Hepatocyte (in vitro differentiated cells): Measurements from ENCODE around the gene KDM2A. TPM values are rescaled to one million over a fixed set of nuclear protein-coding genes. Genes with fewer than 3 reads are reported as not detected.

Experiments used
- DNase-seq: peaks from one replicate; pipeline ENCODE4 v3.0.0-alpha.2; 2016; ENCODE audit warnings: low spot score
- H2AFZ ChIP-seq: fragments of 200-600 bp; sonication (generic); 2 replicates; pipeline ENCODE4 v1.6.0; 2016; ENCODE audit warnings: antibody characterized with exemption, mild to moderate bottlenecking
- H3K27ac ChIP-seq: fragments of 200-600 bp; sonication (generic); 2 replicates; pipeline ENCODE4 v1.5.1; 2016; ENCODE audit warnings: mild to moderate bottlenecking
- H3K27me3 ChIP-seq: fragments of 200-600 bp; sonication (generic); 2 replicates; pipeline ENCODE4 v1.6.1; 2016
- H3K36me3 ChIP-seq: fragments of 200-600 bp; sonication (generic); replicated peaks from 2 replicates; pipeline ENCODE4 v1.5.1; 2016; ENCODE audit warnings: low read depth; ENCODE audit not compliant: insufficient read depth
- H3K4me1 ChIP-seq: fragments of 200-600 bp; sonication (generic); 2 replicates; pipeline ENCODE4 v1.5.1; 2016; ENCODE audit warnings: mild to moderate bottlenecking, moderate library complexity; ENCODE audit not compliant: insufficient read depth
- H3K4me2 ChIP-seq: fragments of 200-600 bp; sonication (generic); 2 replicates; pipeline ENCODE4 v1.6.0; 2016
- H3K4me3 ChIP-seq: fragments of 200-600 bp; sonication (generic); 2 replicates; pipeline ENCODE4 v1.5.1; 2016; ENCODE audit warnings: mild to moderate bottlenecking
- H3K79me2 ChIP-seq: fragments of 200-600 bp; sonication (generic); 2 replicates; pipeline ENCODE4 v1.6.0; 2017; ENCODE audit warnings: mild to moderate bottlenecking
- H3K9me2 ChIP-seq: fragments of 200-600 bp; sonication (generic); replicated peaks from 2 replicates; pipeline ENCODE4 v1.6.0; 2017; ENCODE audit warnings: mild to moderate bottlenecking; ENCODE audit not compliant: insufficient read depth
- H3K9me3 ChIP-seq: fragments of 200-600 bp; sonication (generic); 2 replicates; pipeline ENCODE4 v1.5.1; 2016; ENCODE audit warnings: low read depth, mild to moderate bottlenecking
- H4K20me1 ChIP-seq: fragments of 200-600 bp; sonication (generic); 2 replicates; pipeline ENCODE4 v1.6.0; 2016; ENCODE audit warnings: mild to moderate bottlenecking; ENCODE audit not compliant: insufficient read depth, poor library complexity, severe bottlenecking
- CTCF ChIP-seq: fragments of 200-600 bp; sonication (generic); IDR thresholded peaks from 2 replicates; pipeline ENCODE4 v1.5.1; 2016; ENCODE audit warnings: antibody characterized with exemption, mild to moderate bottlenecking; ENCODE audit not compliant: poor library complexity
- EZH2 ChIP-seq: fragments of 200-600 bp; sonication (generic); IDR thresholded peaks from 2 replicates; pipeline ENCODE4 v1.6.1; 2016; ENCODE audit warnings: antibody characterized with exemption, mild to moderate bottlenecking, borderline replicate concordance
- EZH2phosphoT487 ChIP-seq: fragments of 200-600 bp; sonication (generic); IDR thresholded peaks from one replicate; pipeline ENCODE4 v1.6.1; 2018; ENCODE audit warnings: antibody characterized with exemption, mild to moderate bottlenecking, low read depth, moderate library complexity; ENCODE audit not compliant: unreplicated experiment, severe bottlenecking
- WGBS: methylation state at CpG from one replicate; pipeline ENCODE4 v1.1.6; 2016; ENCODE audit warnings: low lambda C conversion rate; ENCODE audit errors: missing lambda C conversion rate; 5-methylcytosine and 5-hydroxymethylcytosine counted together
- polyA plus RNA-seq: library from polyadenylated mRNA; unstranded; fragments of >200 nt; fragmentation: Nextera tagmentation; extraction: Ambion mirVana; gene quantifications from 2 replicates; pipeline ENCODE4 v1.2.1, GENCODE V29; 2016
- total RNA-seq: library from RNA; depleted of rRNA; stranded (reverse); fragments of >200 nt; gene quantifications from 2 replicates; pipeline ENCODE4 v1.2.3, GENCODE V29; 2014

The KDM2A gene
- total and polyA plus RNA-seq, 2 experiments from 2014 or later: 18.7 to 51.2 TPM

GRCh38 chr11:67174311-67174710 lies 55.2 kb downstream of the KDM2A start:
- Histone ChIP-seq H3K4me2 (no peak overlapping the region), H3K4me3 (no peak overlapping the region), H3K79me2 (peaks cover 93% of the 10 kb centered on the region), H3K27me3 (no peaks in the 10 kb centered on the region), H3K4me1 (no peaks in the 10 kb centered on the region), H3K9me2 (no peaks in the 10 kb centered on the region), H3K27ac (no peak overlapping the region), H3K9me3 (no peaks in the 10 kb centered on the region), H4K20me1 (peaks cover 69% of the 10 kb centered on the region), H2AFZ (no peak overlapping the region), H3K36me3 (no peaks in the 10 kb centered on the region)
- TF ChIP-seq EZH2phosphoT487 (no peak), CTCF (no peak), EZH2 (no peak)
- WGBS: 95% methylated on average over 1 of the region's 1 CpG
- no peak for DNase-seq

DNA sequence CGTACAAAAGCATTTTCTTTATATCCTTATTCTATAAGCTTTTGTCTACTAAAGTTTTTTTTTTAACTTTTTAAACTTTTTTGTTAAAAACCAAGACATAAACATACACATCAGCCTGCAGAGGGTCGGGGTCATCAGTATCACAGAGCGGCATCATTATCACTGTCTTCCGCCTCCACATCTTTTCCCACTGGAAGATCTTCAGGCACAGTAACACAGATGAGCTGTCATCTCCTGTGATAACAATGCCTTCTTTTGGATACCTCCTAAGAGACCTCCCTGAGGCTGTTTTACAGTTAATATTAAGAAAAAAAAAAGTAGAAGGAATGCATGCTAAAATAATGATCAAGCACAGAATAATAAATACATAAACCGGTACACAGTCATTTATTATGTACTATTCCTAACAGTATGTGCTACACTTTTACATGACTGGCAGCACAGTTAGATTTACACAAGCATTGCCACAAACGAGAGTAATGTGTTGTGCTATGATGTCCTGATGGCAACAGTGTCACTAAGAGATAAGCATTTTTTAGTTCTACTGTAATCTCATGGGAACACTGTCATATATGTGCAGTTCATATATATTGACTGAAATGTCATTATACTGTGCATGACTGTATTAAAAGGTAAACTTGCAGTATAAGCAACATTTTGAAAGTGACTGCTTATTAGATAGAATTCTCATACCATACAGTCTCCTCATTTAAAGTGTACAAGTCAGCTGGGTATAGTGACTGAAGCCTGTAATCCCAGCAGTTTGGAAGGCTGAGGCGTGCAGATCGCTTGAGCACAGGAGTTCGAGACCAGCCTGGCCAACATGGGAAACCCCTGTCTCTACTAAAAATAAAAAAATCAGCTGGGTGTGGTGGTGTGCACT lies 58.6 kb downstream of the KDM2A start:
- Histone ChIP-seq H3K27me3 (no peaks in the 10 kb centered on the region), H3K4me2 (no peak overlapping the region), H2AFZ (no peak overlapping the region), H3K4me3 (no peak overlapping the region), H3K36me3 (no peaks in the 10 kb centered on the region), H3K9me3 (no peaks in the 10 kb centered on the region), H3K79me2 (peaks cover 74% of the 10 kb centered on the region), H3K9me2 (no peaks in the 10 kb centered on the region), H3K27ac (no peak overlapping the region), H4K20me1 (peaks cover 54% of the 10 kb centered on the region), H3K4me1 (no peaks in the 10 kb centered on the region)
- DNase-seq: no peak
- WGBS: 95% methylated on average over 9 of the region's 9 CpGs
- TF ChIP-seq EZH2 (no peak), CTCF (no peak), EZH2phosphoT487 (no peak)

- H4K20me1 ChIP-seq: peaks cover 47% of the 10 kb centered on the region
- H3K9me2 ChIP-seq: no peaks in the 10 kb centered on the region
- peaks cover 4% of the 10 kb centered on the region for H3K36me3 ChIP-seq
- no peaks in the 10 kb centered on the region for H3K9me3 ChIP-seq
- DNase-seq: no peak
- no peak for TF ChIP-seq CTCF
- TF ChIP-seq EZH2phosphoT487: no peak
- TF ChIP-seq EZH2: no peak
- H3K4me2 ChIP-seq: no peak overlapping the region
- H3K27ac ChIP-seq: no peak overlapping the region
- no peak overlapping the region for H2AFZ ChIP-seq
- H3K79me2 ChIP-seq: peaks cover 66% of the 10 kb centered on the region
- no peak overlapping the region for H3K4me3 ChIP-seq
- WGBS: 95% methylated on average over 1 of the region's 1 CpG
- H3K4me1 ChIP-seq: no peaks in the 10 kb centered on the region
- H3K27me3 ChIP-seq: no peaks in the 10 kb centered on the region
Measured at GRCh38 chr11:67178421-67178820, 59.4 kb downstream of the KDM2A start.
